ENCODE results near the gene GADD45GIP1. TPM values are rescaled to one million over a fixed set of nuclear protein-coding genes. Genes with fewer than 3 reads are reported as not detected.

The GADD45GIP1 gene
- polyA plus RNA-seq, 2 of the 4 experiments (the other 2 are of a cell fraction): 26.4 to 31.1 TPM

- DNase-seq (ENCODE audit: low read depth in 1 of 2, low spot score in 1 of 2) (no peak), ATAC-seq (no peak), FAIRE-seq (no peak)
- Histone ChIP-seq H3K4me1 (0 out of 3 replicates have a peak, but pooled peaks cover 3% of the 10 kb centered on the region), H3K27ac (no peak overlapping the region), H3K9me3 (no peaks in the 10 kb centered on the region), H3K4me3 (no peak overlapping the region), H3K4me2 (no peak overlapping the region)
- WGBS (ENCODE audit: missing lambda C conversion rate): 58% methylated on average over 6 of the region's 10 CpGs
- POLR2A ChIA-PET: no interaction called here
- CTCF ChIA-PET: no interaction called here
- TF ChIP-seq RFX5 (IDR thresholded peaks at IDR 0.05) (no peak), MAZ (IDR thresholded peaks at IDR 0.05; ENCODE audit: borderline replicate concordance, low read depth, low read length) (no peak), EHF (CRISPR knock-in tag; IDR thresholded peaks at IDR 0.05) (no peak), CHD2 (IDR thresholded peaks at IDR 0.05; ENCODE audit: low read length, partially characterized antibody) (no peak), RAD21 (conservative IDR thresholded peaks at IDR 0.05 in 1 of 2, IDR thresholded peaks at IDR 0.05 in 1 of 2) (no peak), CBX2 (IDR thresholded peaks at IDR 0.05; ENCODE audit: borderline replicate concordance, low read depth) (no peak), ZC3H11A (IDR thresholded peaks at IDR 0.05) (no peak), HOXA7 (CRISPR knock-in tag; IDR thresholded peaks at IDR 0.05) (no peak), CHD4 (IDR thresholded peaks at IDR 0.05; ENCODE audit: borderline replicate concordance) (no peak), ZSCAN20 (CRISPR knock-in tag; IDR thresholded peaks at IDR 0.05) (no peak), NFE2L2 (conservative IDR thresholded peaks at IDR 0.05; ENCODE audit: low read length) (no peak), CBX8 (IDR thresholded peaks at IDR 0.05) (no peak), NR3C1 (IDR thresholded peaks at IDR 0.05) (no peak), MAX (IDR thresholded peaks at IDR 0.05) (no peak), KDM5A (IDR thresholded peaks at IDR 0.05) (no peak), SMC3 (IDR thresholded peaks at IDR 0.05) (no peak), EP300 (IDR thresholded peaks at IDR 0.05) (no peak), POLR2AphosphoS2 (conservative IDR thresholded peaks at IDR 0.05; ENCODE audit: low read length) (no peak)
- TF ChIP-seq, protein P1, sequence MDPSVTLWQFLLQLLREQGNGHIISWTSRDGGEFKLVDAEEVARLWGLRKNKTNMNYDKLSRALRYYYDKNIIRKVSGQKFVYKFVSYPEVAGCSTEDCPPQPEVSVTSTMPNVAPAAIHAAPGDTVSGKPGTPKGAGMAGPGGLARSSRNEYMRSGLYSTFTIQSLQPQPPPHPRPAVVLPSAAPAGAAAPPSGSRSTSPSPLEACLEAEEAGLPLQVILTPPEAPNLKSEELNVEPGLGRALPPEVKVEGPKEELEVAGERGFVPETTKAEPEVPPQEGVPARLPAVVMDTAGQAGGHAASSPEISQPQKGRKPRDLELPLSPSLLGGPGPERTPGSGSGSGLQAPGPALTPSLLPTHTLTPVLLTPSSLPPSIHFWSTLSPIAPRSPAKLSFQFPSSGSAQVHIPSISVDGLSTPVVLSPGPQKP (IDR thresholded peaks at IDR 0.05; ENCODE audit: low read depth, low read length): no peak
- TF ChIP-seq, protein P2, sequence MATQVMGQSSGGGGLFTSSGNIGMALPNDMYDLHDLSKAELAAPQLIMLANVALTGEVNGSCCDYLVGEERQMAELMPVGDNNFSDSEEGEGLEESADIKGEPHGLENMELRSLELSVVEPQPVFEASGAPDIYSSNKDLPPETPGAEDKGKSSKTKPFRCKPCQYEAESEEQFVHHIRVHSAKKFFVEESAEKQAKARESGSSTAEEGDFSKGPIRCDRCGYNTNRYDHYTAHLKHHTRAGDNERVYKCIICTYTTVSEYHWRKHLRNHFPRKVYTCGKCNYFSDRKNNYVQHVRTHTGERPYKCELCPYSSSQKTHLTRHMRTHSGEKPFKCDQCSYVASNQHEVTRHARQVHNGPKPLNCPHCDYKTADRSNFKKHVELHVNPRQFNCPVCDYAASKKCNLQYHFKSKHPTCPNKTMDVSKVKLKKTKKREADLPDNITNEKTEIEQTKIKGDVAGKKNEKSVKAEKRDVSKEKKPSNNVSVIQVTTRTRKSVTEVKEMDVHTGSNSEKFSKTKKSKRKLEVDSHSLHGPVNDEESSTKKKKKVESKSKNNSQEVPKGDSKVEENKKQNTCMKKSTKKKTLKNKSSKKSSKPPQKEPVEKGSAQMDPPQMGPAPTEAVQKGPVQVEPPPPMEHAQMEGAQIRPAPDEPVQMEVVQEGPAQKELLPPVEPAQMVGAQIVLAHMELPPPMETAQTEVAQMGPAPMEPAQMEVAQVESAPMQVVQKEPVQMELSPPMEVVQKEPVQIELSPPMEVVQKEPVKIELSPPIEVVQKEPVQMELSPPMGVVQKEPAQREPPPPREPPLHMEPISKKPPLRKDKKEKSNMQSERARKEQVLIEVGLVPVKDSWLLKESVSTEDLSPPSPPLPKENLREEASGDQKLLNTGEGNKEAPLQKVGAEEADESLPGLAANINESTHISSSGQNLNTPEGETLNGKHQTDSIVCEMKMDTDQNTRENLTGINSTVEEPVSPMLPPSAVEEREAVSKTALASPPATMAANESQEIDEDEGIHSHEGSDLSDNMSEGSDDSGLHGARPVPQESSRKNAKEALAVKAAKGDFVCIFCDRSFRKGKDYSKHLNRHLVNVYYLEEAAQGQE (IDR thresholded peaks at IDR 0.05): no peak
Observed at GRCh38 chr19:12987781-12988180, 30.8 kb upstream of the GADD45GIP1 start.

DNA sequence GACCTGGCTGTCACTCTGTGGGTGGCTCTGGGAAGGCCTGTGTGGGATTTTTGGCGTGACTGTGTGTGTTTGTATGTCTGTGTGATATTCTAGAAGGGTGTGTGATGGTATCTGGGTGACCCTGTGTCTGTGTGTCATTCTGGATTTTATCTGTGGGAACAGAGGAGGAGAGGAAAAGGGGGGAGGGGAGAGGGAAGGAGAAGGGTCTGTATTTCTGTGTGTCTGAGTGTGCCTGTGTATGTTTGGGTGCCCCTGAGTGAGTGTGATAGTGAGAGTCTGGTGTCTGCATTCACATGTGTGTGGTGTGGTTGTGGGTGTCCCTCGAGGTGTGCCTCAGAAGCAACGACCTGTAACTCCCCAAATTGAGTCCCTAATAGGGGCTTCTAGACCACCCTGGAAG lies 30.2 kb upstream of the GADD45GIP1 start:
- no peak for TF ChIP-seq NR3C1 (IDR thresholded peaks at IDR 0.05)
- TF ChIP-seq, protein P3, sequence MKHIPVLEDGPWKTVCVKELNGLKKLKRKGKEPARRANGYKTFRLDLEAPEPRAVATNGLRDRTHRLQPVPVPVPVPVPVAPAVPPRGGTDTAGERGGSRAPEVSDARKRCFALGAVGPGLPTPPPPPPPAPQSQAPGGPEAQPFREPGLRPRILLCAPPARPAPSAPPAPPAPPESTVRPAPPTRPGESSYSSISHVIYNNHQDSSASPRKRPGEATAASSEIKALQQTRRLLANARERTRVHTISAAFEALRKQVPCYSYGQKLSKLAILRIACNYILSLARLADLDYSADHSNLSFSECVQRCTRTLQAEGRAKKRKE (CRISPR knock-in tag; IDR thresholded peaks at IDR 0.05; ENCODE audit: low read depth): no peak
- TF ChIP-seq HEYL (CRISPR knock-in tag; IDR thresholded peaks at IDR 0.05): no peak
- no peak for TF ChIP-seq CBX2 (IDR thresholded peaks at IDR 0.05; ENCODE audit: borderline replicate concordance, low read depth)
- no peak for TF ChIP-seq TFCP2L1 (CRISPR knock-in tag; IDR thresholded peaks at IDR 0.05)
- TF ChIP-seq HOXB5 (CRISPR knock-in tag; IDR thresholded peaks at IDR 0.05): no peak
- TF ChIP-seq PHF8 (IDR thresholded peaks at IDR 0.05; ENCODE audit: borderline replicate concordance, low read depth): no peak
- no peak for TF ChIP-seq HOXB13 (CRISPR knock-in tag; IDR thresholded peaks at IDR 0.05; ENCODE audit: low read depth)
- no peak for TF ChIP-seq SMC3 (IDR thresholded peaks at IDR 0.05)
- TF ChIP-seq, protein P1 (IDR thresholded peaks at IDR 0.05; ENCODE audit: low read depth, low read length): no peak
- no peak for TF ChIP-seq FOSL2 (IDR thresholded peaks at IDR 0.05)
- no peak for TF ChIP-seq FOSL2 (CRISPR knock-in tag; IDR thresholded peaks at IDR 0.05)
- TF ChIP-seq RNF2 (IDR thresholded peaks at IDR 0.05; ENCODE audit: borderline replicate concordance, low read depth): no peak
- no peak for TF ChIP-seq RFX5 (IDR thresholded peaks at IDR 0.05)
- TF ChIP-seq BCL3 (IDR thresholded peaks at IDR 0.05): no peak
- TF ChIP-seq RARB (CRISPR knock-in tag; IDR thresholded peaks at IDR 0.05): no peak
- ATAC-seq (no peak), FAIRE-seq (no peak), DNase-seq (ENCODE audit: low read depth in 1 of 2, low spot score in 1 of 2) (no peak)
- CTCF ChIA-PET: interaction anchor here (5.8 to 16.3 kb wide), 2 partner anchors 74 to 106 kb away, joined by 121 to 309 read pairs; no protein-coding TSS in a partner anchor
- Histone ChIP-seq H3K4me1 (0 out of 3 replicates have a peak, but pooled peaks cover 3% of the 10 kb centered on the region), H3K9me3 (no peaks in the 10 kb centered on the region), H3K27ac (no peak overlapping the region), H3K4me2 (no peak overlapping the region), H3K4me3 (no peak overlapping the region)
- POLR2A ChIA-PET: no interaction called here
- WGBS (ENCODE audit: missing lambda C conversion rate): 35% methylated on average over 3 of the region's 3 CpGs
